ENCODE data around the gene SIVA1.

SIVA1 gene

DNA sequence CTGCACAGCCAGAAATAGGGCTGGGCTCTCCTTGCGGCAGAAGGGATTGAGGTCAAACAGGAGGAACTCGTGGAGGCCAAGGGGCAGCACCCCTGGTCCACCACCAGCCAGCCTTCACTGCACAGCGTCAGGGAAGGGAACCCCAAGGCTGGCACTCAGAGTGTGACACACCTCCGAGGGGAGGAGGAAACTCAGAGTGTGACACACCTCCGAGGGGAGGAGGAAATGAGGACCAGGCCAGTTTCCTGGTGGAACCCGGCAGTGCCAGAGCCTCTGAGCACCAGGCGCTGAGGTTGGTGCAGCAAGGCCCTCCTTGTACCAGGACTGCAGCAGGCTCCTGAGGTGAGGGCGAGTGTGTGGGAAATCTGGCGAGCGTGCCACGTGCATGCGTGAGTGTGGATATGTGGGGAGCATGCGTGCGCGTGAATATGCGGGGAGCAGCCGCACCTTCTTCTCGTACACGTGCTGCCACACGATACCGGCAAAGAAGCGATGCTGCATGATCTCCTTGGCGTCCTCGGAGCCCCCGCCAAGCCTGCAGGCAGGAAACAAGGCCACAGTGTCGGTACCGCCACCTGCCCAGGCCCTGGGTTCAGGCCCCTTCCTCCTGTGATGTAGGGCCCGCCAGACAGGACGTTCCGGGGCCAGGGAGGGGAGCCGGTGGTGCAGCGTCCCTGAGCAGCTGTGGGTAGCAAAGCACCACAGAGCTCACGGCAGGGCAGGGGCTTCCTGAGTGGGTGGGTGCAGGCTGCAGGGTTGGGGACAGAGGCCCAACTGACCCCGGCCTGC is 19.2 kb downstream of the SIVA1 start:
- no peak for DNase-seq

DNA sequence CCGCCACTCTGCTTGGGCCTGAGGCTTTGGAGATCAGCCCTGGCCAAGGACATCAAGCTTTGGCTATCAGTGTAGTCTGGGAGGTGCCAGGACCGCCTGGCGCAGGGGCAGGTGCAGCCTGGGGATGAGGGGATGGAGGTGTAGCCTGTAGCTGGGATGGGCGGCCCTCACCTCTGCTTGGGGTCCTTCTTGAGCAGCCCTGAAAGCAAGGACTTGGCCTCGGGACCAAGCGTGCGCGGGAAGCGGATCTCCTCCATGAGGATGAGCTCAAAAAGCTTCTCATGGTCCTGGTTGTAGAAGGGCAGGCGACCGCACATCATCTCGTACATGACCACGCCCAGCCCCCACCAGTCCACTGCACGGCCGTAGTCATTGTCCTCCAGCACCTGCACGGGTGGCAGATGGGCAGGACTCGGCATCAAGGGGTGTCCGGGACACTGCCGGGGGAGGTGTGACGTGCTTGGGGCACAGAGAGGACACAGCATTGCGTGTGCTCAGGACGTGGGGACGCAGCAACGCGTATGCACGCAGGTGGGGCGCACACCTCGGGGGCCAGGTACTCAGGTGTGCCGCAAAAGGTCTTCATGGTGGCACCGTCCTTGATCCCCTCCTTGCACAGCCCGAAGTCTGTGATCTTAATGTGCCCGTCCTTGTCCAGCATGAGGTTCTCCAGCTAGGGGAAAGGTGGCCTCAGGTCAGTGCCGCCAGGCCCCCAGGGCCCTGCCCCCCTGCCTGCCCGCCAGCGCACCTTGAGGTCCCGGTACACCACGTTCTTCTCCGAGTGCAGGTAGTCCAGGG is 20.0 kb downstream of the SIVA1 start:
- no peak for DNase-seq

DNA sequence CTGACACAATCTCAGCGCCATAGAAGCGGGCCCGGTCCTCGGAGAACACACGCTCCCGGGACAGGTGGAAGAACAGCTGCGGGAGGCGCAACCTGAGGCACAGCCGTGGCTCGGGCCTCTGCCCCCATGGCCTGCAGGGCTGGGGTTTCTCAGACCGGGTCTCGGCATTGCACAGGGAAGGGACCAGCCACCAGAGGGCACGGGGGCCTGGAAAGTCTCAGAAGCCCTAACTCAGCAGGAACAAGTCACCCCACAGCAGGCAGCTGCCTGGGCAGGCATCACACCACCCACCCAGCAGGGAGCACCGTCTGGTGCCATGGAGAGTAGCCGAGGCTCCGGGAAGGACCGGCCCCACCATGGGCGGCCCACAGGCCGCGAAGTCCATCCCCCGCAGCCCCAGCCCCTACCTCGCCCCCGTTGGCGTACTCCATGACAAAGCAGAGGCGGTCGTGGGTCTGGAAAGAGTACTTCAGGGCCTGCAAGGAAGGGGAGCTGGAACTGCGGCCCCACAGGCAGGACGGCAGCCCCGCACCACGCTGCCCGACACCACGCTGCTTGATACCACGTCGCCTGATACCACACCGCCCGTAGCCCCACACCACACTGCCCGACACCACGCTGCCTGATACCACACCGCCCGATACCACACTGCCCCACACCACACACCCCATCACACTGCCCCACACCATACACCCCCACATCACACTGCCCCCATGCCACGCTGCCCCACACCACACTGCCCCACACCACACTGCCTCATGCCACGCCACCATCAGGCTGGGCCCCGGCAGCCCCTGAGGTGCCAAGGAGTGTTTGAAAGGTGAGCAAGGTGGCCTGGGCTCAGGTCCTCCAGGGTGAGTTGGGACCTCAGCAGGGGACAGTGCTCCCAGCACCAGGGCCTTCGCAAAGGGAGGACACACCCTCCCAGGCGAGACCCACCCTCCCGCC is 20.8 kb downstream of the SIVA1 start:
- no peak for DNase-seq

DNA sequence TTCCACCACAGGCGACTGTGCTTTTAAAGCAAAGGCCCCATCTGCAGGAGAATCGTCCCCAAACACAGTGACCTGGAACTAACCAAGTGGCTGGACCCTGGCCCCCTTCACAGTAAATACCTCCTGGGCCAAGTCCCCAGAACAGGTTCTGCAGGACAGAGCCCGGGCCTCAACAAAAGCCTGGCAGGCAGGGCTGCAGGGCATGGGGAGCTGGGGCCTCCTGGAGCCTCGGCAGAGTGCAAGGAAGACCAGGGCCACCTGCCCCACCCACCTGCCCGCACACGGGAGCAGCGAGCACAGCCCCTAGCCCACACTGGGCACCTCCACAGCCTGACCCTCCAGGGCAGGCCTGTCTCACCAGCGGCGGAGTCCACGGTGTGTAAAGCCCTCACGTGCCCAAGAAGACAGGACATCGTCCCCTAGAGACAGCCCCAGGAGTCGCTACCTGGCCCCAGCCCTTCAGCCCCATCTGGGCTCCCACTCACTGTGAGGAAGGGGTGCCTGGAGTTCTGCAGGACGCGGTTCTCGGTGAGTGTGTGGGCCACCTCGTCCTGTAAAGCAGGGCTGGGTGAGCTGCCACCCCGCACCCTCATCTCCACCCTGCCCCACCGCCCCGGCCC is 21.6 kb downstream of the SIVA1 start:
- no peak for DNase-seq

DNA sequence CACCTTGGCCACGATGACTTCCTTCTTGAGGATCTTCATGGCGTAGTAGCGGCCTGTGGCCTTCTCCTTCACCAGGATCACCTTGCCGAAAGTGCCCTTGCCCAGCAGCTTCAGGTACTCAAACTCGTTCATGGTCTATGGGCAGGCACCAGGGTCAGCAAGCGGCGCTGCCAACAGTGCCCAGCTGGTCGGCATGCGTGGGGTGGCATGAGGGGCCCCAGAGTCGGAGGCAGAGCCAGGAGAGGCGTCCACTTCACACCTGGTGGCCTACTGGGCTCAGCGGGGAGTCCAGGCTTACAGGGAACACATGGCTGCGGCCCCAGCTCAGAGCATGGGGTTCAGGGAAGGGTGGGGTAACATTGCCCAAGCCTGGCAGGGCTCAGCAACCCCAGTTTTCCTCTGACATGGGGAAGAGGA is 22.1 kb downstream of the SIVA1 start:
- DNase-seq, result no peak

DNA sequence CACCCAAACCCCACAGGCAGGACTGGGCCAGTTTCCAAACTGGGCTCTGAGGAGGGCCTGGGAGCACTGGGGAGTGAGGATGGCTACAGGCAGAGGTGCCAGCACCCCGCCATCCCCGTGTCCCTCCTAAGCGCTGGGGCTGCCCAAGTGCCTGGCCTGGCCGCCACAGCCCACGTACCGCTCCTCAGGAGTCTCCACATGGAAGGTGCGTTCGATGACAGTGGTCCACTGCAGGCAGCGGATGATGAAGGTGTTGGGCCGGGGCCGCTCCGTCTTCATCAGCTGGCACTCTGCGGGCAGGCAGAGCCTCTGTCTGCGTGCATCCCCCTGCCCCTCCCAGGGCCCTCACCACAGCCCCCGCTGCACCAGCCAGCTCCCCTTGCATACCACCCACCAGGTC is 23.5 kb downstream of the SIVA1 start:
- no peak for DNase-seq

DNA sequence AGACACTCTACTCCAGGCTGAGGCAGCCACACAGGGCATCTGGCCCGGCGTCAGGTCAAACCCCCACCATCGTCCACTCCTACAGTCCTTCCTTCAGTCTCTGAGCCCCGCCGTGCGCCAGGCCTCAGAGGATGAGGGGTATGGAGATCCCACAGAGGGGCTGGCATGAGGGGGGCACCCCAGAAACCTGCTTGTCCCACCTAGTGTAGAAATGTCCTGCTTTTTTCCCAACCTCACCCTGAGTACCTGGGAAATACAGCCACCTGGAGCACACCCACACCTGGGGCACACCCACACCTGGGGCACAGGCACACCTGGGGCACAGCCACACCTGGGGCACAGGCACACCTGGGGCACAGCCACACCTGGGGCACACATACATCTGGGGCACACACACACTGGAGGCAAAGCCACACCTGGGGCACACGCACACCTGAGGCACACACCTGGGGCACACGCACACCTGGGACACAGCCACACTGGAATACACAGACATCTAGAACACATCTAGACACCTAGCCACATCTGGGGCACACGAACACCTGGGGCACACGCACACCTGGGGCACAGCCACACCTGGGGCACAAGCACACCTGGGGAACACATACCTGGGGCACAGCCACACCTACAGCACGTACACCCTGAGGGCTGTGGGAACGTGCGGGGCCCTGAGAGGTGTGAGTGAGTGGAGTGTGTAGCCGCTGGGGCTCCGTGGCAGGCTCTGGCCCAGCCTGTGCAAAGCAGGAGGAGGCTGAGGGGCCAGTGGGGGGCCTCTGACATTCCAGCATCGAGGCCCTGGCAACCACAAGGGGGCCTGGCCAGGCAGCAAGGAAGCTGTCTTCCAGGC is 24.2 kb downstream of the SIVA1 start:
- DNase-seq, result no peak

DNA sequence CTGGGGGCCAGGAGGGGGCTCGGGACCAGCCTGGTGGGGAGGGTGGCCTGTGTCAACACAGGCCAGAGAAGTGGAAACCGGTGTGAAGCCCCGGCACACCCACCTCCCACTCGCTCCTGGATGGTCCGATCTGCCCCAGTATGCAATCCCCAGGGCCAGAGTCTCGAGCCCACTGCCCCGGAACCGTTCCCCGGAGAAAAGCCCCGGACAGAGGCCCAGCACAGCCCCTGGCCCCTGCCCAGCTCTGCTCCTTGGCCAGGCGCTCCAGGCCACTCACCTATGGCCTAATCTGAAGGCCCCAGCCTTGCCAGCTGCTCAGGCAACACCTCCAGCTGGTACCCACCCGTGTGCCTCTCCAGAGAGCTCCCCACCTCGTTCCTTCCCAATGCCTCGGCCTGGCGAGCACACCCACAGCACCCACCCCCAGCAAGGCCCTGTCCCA is 24.9 kb downstream of the SIVA1 start:
- no peak for DNase-seq

DNA sequence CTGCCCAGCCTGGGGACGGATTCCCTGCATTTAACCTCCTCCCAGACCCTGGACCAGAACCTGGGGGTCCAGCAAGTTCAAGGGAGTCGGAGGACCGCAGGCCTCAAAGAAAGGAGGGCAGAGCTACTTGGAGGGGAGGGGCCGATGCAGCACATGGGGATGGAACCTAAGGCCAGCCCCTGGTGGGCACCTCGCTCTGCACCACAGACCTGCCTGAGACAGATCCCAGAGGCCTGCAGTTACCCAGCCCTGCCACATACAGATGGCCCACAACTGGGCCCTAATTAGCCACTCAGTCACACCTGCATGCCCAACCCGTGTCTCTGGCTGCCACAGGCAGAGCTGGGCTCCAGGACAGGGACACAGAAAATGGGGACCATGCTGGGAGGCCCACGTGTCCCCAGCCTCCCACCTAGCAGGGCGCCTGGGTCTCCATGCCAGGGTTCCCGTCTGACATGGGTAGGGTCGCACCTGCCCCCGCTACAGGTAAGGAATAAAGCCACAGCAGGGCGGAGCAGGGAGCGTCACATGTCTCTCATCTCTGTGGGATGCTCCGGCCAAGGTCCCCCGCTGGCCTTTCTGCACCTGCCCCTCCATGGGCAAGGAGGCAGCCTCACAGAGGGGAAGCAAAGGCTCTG is 25.9 kb downstream of the SIVA1 start:
- DNase-seq, result no peak

DNA sequence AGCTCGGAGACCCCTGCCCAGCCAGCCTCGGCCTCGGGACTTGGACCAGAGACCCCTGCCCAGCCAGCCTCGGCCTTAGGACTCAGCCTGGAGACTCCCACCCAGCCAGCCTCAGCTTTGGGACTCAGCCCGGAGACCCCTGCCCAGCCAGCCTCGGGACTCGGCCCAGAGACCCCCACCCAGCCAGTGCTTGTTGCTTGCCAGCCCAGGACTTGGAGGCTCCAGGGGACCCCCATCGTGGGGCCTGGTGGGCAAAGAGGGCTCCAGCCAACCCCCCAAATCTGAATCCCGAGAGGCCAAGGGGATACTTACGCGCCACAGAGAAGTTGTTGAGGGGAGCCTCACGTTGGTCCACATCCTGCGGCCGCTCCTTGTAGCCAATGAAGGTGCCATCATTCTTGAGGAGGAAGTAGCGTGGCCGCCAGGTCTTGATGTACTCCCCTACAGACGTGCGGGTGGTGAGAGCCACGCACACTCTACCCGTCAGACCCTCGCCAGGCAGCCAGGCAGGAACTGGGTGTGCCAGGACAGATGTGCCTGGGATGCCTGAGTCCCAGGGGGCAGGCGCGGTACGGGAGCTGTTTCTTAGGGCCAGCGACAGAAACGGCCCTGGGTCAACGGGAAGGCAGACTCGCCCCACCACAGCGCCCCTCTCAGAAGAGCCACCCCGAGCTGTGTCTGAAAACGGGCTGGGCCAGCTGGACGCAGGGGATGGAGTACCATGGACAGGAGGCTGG is 27.0 kb downstream of the SIVA1 start:
- DNase-seq, result no peak

DNA sequence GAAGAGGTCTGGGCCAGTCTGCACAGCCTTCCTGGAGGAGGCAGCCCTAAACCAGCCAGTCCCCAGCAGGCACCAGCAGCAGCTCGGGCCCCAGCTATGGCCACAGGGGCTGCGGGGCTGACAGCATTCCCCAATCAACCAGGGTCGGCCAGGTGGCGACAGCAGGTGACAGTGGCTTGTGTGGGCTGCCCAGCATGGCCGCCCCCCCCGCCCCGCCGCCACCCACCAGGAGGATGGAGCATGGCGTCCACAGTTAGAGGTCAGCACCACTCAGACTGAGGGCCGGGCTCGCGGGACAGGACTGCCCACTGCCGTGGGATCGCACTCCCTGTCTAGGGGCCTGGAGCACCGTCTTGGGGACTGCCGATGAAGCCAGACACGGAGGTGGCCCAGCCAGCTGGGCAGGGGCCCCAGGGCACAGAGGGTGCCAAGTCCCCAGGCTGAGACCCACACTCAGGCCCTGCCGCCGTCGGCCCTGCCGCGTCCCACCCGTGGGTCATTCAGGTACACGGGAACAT is 27.6 kb downstream of the SIVA1 start:
- no peak for DNase-seq

DNA sequence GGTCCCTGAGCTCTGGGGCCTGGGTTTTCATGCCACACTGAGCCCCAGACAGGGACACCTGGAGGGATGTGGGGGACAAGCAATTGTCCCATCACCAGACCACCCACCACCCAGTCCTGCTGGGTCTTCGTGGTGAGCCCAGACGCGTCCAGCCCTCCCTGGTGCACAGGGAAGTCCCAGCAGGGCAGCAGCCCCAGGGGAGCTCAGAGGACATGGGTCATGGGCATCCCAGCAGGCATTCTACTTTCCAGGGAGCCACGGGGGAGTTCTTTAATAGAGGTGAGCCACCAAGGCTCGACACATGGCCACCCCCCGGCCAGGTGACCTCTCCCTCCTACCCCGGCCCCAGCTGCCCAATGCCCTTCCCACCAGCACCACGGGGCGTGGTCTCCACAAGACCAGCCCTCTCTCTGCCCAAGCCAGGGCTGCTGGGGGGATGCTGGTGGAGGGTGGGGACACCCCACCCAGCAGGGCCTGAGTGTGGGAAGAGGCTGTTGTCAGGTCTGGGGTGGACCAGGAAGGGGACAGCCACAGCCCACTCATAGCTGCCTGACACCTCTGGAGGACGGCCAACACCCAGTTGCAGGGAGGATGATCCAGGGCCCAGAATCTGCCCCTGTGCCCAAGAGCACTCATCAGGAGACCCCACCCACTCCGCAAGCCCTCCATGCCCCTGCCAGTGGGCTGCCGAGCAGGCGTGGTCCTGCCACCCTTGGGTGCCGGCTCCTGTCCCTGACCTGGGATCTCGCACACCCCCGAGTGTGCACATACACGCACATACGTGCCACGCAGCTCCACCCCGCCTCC is 28.5 kb downstream of the SIVA1 start:
- no peak for DNase-seq

DNA sequence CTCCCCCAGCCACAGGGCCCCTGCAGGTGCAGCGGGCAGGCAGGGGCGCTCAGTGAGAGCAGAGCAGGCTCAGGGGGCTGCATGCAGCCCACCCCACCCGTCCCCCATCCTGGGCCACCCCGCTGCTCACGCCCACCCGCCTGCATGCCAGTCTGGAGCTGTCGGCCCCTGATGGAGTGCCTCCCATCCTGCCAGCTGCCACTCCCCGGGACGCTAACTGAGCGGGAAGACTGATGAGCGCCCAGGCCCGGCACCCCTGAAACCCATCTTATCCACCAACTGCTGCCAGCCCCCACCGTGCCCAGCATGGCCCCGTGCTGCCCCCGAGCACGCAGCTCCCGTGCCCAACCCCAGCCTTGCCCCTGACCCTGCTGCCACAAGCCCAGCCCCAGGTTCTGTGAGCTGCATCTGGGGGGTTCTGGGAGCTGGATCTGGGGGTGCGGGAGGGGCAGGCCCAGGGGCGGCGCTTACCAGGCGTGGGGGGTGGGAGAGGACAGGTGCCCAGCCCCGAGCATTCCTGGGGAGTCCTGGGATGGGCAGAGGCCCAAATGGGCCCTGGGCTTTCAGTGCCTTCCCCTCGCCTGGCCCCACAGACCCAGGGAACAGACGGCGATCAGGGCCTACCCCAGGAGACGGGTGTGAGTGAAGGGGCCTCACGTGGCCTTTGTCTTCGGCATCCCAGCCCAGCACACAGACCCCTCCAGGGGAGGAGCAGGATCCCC is 29.3 kb downstream of the SIVA1 start:
- no peak for DNase-seq

DNA sequence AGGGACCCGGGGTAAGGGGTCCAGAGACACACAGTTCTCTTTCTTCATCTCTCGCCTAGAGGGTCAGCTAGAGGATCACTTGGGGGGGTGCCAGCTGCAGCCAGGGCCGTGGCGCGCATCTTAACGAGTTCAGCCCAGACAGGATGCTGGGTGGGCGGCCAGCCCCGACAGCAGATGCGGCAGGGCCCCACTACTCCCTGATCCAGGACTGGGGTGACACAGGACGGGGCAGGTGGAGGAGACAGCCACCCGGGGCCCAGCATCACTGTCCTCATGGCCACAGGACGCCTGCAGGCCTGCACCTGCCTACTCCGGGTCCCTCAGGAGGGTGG is 29.8 kb downstream of the SIVA1 start:
- no peak for DNase-seq

DNA sequence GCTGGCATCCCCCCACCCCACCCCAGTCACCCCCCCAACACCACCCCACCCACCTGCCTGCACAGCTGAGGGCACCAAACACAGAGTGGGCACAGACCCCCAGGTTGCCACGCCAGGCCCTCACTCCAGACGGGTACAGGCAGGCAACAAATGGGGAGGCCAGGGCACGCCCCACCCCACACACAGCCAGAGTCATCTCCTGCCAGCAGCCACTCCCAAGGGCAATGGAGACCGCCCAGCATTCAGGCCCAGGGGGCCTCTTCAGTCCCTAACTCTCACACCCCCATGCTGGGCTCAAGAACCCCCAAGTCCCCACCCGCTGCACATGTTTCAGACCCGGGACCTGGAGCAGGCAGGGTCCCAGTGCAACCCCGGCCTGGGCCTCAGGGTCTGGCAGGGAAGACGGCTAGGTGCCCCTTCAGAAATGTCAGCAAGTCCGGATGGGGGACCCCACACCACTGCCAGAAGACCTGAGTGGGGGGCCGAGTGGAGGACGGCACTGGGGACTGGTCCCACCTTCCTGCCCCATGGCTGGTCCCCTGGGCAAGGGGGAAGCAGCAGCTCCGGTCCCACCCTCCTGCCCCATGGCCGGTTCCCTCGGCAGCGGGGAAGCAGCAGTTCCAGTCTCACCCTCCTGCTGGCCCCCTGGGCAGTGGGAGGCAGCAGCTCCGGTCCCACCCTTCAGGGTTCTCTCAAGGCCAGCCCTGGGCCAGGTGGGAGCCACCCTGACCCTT is 30.7 kb downstream of the SIVA1 start:
- no peak for DNase-seq

DNA sequence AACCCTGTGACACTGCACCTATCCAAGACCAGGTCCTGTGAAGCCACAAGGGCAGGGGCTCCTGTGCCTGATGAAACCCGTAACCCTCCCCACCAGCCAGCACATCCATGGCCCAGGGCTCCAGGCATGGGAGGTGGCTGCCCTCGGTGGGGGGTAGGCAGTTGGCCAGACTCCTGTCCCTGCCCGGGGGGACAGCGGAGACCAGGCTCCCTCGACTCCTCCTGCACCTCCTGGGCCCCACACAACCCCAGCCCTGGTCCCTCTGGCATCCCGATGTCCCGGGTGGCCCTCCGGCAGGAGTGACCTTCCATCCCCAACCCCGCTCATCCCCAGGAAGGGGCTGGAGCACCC is 31.2 kb downstream of the SIVA1 start:
- DNase-seq, result no peak

DNA sequence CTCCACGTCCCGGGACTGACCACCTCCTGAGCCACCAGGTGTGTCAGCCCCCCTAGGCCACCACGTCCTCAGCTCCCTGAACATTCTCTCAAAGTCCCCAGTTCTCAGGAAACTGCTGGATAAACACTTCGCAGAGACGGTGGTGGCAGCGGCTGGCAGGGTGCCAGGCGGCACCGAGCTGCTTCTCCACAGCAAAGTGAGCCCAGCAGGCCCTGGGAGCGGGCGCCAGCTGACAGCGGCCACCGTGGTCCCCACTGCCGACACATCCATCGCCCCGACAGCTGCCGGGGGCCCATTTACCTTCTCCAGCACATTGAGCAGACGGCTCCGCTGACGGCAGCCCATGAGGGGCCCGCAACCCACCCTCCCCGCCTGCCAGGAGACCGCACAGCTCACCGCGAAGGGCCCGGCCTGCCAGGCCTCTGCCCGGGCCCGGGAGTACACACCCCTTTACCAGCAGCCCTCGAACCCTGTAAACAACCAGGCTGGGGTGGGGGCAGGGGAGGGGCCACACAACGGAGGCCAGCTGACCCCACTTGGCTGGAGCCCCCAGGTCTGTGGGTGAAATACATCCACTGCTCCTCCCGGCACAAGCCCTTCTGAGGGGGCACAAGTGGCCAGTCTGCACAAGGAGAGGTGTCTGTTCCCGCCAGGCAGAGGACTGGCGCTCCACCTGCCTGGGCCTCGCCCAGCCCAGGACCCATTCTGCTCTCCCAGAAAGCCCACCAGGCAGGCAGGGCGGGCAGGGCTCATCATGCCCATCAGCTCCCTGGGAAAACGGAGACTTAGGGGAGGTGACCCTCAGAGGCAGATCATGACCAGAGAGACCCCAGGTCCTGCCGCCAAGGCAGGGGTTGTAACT is 32.1 kb downstream of the SIVA1 start:
- DNase-seq, result no peak
